DMS79 (cell line): Measurements from ENCODE around the gene HSPB6.
"Not testable (repeated sequence)": the region's sequence is repeated elsewhere in the genome, so short reads cannot be mapped to it uniquely, and the experiment has no call there.

ENCODE experiments used
- DNase-seq: peaks from one replicate; lab custom pipeline; 2025; lab: John Stamatoyannopoulos, UW

HSPB6 gene

GRCh38 chr19:35731779-35732405, 24.9 kb downstream of the HSPB6 start:
- DNase-seq = no peak

- DNase-seq = no peak
Observed at GRCh38 chr19:35731353-35731752, 25.5 kb downstream of the HSPB6 start.

DNA sequence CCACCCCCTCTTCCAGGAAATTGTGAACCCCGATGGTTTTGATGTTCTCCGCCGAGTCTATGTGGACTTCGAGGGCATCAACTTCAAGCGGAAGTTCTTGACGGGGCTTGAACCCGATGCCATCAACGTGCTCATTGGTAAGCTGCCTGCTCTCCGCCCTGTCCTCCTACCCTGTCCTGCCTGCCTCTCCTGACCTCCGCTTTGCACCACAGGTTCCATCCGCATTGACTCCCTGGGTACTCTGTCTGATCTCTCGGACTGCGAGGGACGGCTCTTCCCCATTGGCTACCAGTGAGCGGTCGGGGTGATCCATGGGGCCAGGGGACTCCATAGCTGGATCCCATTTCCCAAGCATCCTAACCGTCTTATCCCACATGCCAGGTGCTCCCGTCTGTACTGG, 26.5 kb downstream of the HSPB6 start:
- no peak for DNase-seq

GRCh38 chr19:35729763-35730162, 27.1 kb downstream of the HSPB6 start:
- DNase-seq = no peak

DNA sequence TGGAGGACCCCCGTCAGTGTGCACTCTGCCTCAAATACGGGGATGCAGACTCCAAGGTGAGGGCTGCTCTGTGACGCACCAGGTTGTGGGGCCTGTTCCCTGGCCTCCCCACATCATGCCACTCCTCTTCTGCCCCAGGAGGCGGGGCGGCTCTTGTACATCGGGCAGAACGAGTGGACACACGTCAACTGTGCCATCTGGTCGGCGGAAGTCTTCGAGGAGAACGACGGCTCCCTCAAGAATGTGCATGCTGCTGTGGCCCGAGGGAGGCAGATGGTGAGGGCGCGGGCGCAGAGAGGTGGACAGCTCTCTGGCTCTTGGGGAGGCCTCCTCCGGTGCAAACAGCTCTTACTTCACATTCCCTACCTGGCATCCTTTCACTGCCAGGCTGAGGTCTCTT, 27.8 kb downstream of the HSPB6 start:
- DNase-seq = no peak

DNA sequence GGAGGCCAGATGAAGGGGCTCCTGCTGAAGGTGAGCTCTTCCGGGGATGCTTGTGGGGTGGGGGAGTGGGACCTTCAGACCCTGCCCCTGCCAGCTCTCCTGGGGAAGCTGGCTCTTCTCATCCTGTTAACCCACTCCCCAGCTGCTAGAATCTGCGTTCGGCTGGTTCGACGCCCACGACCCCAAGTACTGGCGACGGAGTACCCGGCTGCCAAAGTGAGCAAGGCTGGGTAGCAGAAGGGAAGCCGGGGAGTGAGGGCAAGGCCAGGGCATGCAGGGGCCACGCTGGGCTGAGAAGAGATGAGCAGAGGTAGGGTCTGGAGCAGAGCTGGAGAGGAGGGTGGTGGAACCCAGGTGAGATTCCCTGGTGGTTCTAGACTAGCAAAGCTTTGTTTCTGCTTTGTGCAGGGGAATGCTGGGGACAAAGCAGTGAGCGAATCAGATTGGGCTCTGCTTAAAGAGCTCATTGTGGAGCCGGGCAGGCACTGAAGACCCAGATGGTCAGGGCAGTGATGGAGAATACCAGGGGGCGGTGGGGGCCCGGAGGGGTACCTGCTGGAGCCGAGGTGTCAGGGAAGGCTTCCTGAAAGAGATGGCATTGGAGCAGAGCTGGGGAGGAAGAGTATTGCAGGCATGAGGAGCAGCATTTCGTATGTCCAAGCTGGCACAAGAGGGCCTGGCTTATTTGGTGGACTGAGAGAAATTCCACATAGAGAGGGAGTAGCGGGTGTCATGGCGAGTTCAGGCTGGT, 28.7 kb downstream of the HSPB6 start:
- DNase-seq = no peak

- DNase-seq = no peak
Observed at GRCh38 chr19:35727053-35727955, 29.5 kb downstream of the HSPB6 start.

DNA sequence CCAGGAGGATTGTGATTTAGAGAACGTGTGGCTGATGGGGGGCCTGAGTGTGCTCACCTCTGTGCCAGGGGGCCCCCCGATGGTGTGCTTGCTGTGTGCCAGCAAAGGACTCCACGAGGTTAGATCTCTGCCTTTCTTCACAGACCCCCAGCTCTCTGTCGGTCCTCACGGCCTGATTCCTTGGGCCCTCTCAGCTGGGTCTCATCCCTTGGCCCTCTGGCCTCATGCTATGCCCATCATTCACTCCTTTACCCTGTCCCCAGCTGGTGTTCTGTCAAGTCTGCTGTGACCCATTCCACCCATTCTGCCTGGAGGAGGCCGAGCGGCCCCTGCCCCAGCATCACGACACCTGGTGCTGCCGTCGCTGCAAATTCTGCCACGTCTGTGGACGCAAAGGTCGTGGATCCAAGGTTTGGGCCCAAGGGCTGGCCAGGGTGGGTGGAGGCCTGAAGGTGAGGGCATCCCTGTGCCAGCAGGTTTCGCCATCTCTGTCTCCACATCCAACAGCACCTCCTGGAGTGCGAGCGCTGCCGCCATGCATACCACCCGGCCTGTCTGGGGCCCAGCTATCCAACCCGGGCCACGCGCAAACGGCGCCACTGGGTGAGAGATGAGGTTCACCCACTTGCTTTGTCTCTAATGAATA, 31.5 kb downstream of the HSPB6 start:
- DNase-seq = no peak

DNA sequence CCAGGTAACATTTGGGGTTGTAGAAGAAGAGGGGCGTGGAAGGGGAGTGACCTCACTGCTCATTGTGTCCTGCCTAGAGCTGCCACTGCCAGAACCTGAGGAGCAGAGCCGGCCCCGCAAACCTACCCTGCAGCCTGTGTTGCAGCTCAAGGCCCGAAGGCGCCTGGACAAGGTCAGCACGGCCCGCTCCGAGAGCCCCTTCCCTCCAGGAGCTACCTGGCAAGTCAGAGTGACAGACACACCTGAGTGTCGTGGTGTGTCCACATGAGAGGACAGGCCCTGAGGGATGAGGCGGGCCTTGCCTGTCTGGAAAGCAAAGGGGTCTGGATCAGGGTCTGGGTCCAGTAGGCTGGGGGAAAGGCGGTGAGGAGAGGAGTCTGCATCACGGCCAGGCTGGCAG, 32.3 kb downstream of the HSPB6 start:
- DNase-seq = no peak

DNA sequence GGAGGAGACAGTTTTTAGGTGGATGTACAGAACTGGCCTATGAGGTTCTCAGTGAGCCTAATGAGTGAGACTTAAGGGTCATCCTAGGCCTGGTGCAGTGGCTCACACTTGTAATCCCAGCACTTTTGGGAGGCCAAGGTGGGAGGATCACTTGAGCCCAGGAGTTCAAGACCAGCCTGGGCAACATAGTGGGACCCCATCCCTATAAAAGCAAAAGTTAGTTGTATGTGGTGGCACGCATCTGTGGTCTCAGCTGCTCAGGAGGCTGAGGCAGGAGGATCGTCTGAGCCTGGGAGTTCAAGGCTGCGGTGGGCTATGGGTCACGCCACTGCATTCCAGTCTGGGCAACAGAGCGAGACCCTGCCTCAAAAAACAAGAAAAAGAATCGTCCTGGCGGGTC, 32.7 kb downstream of the HSPB6 start:
- not testable (repeated sequence) for DNase-seq

GRCh38 chr19:35723671-35724070, 33.2 kb downstream of the HSPB6 start:
- DNase-seq = no peak

GRCh38 chr19:35722897-35723296, 33.9 kb downstream of the HSPB6 start:
- no peak for DNase-seq

DNA sequence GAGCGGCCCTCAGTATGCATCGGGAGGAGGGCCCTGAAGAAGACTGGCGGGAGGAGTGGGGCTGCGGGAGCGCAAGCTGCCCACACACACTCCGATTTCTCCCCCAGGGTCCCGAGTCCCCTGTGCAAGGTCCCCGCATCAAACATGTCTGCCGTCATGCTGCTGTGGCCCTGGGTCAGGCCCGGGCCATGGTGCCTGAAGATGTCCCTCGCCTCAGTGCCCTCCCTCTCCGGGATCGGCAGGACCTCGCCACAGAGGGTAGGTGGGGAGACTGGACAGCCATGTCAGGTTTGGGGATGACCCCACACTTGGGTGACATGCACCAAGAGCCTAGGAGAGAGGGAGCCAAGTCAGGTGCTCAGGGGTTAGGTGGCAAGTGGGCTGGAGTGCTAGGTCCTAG, 34.4 kb downstream of the HSPB6 start:
- DNase-seq = no peak

DNA sequence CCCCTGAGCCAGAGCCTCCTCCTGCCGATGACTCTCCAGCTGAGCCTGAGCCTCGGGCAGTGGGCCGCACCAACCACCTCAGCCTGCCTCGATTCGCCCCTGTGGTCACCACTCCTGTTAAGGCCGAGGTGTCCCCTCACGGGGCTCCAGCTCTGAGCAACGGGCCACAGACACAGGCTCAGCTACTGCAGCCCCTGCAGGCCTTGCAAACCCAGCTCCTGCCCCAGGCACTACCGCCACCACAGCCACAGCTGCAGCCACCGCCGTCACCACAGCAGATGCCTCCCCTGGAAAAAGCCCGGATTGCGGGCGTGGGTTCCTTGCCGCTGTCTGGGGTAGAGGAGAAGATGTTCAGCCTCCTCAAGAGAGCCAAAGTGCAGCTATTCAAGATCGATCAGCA, 35.5 kb downstream of the HSPB6 start:
- DNase-seq = no peak

DNA sequence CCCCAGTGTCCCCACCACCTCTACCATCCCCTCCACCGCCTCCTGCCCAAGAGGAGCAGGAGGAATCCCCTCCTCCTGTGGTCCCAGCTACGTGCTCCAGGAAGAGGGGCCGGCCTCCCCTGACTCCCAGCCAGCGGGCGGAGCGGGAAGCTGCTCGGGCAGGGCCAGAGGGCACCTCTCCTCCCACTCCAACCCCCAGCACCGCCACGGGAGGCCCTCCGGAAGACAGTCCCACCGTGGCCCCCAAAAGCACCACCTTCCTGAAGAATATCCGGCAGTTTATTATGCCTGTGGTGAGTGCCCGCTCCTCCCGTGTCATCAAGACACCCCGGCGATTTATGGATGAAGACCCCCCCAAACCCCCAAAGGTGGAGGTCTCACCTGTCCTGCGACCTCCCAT, 36.2 kb downstream of the HSPB6 start:
- no peak for DNase-seq

- DNase-seq = no peak
Observed at GRCh38 chr19:35720163-35720524, 36.7 kb downstream of the HSPB6 start.

GRCh38 chr19:35719402-35720162, 37.2 kb downstream of the HSPB6 start:
- no peak for DNase-seq

DNA sequence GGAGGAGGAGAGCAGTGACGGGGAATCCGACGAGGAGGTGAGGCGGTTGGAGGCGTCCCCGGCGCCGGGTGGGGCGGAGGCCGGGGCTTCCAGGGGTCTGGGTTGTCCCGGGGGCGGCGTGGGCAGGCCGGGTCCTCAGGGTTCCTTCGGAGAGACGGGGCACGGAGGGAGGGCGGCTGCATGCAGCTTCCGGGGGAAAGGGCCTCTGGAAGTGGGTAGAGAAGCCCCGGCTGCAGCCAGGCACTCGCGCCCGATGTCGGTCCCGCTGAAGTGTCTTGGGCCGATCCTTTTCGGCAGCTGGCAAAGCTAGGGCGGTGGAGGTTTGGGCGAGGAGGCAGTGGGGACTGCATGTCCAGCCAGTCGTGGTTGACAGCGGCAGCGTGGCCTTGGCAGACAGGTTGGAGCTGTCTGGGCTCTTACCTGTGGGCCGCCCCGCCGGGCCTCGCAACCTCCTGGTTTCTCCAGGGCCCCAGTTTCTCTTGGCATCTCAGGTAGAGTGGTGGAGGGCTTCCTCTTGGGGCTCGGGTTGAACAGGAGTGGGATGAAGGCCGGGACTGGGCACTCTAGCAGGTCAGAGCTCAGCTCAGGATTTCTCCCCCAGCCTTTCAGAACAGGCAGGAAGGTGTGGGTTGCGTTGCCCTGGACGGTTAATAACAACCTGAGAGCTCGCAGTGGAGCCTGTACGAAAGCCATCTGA, 38.3 kb downstream of the HSPB6 start:
- no peak for DNase-seq

GRCh38 chr19:35717665-35718344, 39.0 kb downstream of the HSPB6 start, which contains the start of gene KMT2B:
Gene KMT2B, plus strand, starts transcription at chr19:35718003. Its CDS starts 16 bp downstream, at chr19:35718019.
- DNase-seq = no peak
